Stimulated activated naive CD8-positive, alpha-beta T cell treated with anti-CD3 and anti-CD28 coated beads, Interleukin-15, amount 100 ng/mL, for 72 hours (primary cell): ENCODE results near the gene PDSS2.

Source experiments
- ATAC-seq: fragments of 150-1000 bp; cut with Tn5 transposase; 2 replicates; pipeline ENCODE4 v1.10.0; 2021; ENCODE audit warnings: mild to moderate bottlenecking, moderate library complexity
- DNase-seq, 2 donors: peaks; one replicate each; pipeline ENCODE4 v3.0.0; 2021 to 2022
- H3K27ac Mint-ChIP-seq, 2 donors: one replicate each; pipeline ENCODE4 v1.8.0; 2022; ENCODE audit warnings: mild to moderate bottlenecking in 2 of 2, mixed read lengths in 2 of 2, moderate library complexity in 2 of 2
- H3K27me3 Mint-ChIP-seq: one replicate; pipeline ENCODE4 v1.8.0; 2022; ENCODE audit warnings: mixed read lengths
- H3K4me1 Mint-ChIP-seq: one replicate; pipeline ENCODE4 v1.8.0; 2022; ENCODE audit warnings: mild to moderate bottlenecking, mixed read lengths
- H3K4me3 Mint-ChIP-seq, 2 donors: one replicate each; pipeline ENCODE4 v1.8.0; 2022; ENCODE audit warnings: mild to moderate bottlenecking in 2 of 2, mixed read lengths in 2 of 2, moderate library complexity in 1 of 2
- H3K9me3 Mint-ChIP-seq, 2 donors: one replicate each; pipeline ENCODE4 v1.8.0; 2022; ENCODE audit warnings: mixed read lengths in 2 of 2

The PDSS2 gene

DNA sequence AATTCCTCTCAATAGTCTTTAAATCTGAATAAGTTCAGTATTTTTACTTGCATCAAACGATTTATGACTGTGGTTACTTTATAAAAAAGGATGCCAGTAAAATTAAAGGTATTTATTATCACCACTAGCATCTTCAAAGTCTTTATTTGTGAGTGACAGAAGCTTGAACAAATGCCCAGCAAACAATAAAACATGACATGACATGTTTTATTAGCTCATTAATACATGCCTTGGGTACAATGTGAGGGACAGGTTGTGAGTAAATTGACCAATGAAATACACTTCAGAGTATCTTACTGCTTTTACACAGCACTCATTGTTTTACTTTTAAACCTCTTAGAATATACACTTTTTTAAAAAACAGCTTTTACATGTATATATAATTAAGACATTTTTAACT, 230.6 kb downstream of the PDSS2 start:
- DNase-seq (no peak), ATAC-seq (no peak)
- no peaks in the 10 kb centered on the region for H3K27me3 Mint-ChIP-seq
- no peak overlapping the region for H3K4me3 Mint-ChIP-seq
- no peaks in the 10 kb centered on the region for H3K4me1 Mint-ChIP-seq
- H3K9me3 Mint-ChIP-seq, result no peaks in the 10 kb centered on the region
- no peak overlapping the region for H3K27ac Mint-ChIP-seq

DNA sequence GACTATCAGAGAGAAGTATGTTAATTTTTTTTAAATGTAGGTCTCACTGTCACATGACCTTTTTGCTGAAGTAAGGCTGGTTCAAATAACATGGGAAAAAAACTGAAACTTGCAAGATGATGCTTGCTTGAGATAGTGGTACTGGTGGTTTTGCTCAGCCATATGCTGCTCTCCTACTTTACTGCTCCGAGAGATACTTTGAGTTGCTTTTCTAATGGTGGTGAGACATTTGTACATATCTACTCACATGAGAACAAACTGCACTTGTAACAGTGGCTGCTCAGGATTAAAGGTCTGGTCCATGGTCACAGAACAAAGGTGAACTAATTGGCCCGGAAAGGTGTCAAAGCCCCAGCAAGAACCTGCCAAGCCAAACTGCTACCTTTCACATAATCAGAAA, 237.8 kb downstream of the PDSS2 start:
- no peak overlapping the region for H3K4me3 Mint-ChIP-seq
- no peak for DNase-seq
- peak overlapping the region in 1 of 2 donors; percentile 69 for H3K27ac Mint-ChIP-seq
- H3K4me1 Mint-ChIP-seq, result no peaks in the 10 kb centered on the region
- no peak for ATAC-seq
- no peaks in the 10 kb centered on the region for H3K27me3 Mint-ChIP-seq
- no peaks in the 10 kb centered on the region for H3K9me3 Mint-ChIP-seq

GRCh38 chr6:107219851-107220250, 239.5 kb downstream of the PDSS2 start:
- Mint-ChIP-seq H3K27ac (no peak overlapping the region), H3K4me1 (no peaks in the 10 kb centered on the region)
- DNase-seq, result no peak

DNA sequence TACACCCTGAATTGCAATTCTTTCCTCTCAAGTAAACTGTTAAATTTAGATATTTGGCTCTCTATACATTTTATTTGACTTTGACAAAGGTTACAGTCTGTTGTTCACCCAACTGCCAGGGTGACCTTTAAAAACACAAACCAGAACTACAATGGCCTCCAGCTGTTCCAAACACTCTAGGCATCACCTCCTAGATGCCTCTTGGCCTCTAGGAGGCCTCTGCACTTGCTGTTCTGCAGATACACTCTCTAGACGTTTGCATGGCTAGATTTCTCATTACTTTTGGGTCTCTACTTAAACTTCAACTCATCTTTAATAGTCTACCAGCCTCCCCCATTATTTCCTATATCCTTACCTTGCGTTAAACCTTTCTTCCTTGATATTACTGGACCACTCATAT, 241.2 kb downstream of the PDSS2 start:
- Mint-ChIP-seq H3K27me3 (no peaks in the 10 kb centered on the region), H3K27ac (no peak overlapping the region), H3K4me1 (no peaks in the 10 kb centered on the region), H3K9me3 (no peaks in the 10 kb centered on the region), H3K4me3 (no peak overlapping the region)
- no peak for DNase-seq
- no peak for ATAC-seq

More at GRCh38 chr6:107219851-107220250, 239.5 kb downstream of the PDSS2 start:
- Mint-ChIP-seq H3K4me3 (no peak overlapping the region), H3K9me3 (no peaks in the 10 kb centered on the region), H3K27me3 (no peaks in the 10 kb centered on the region)
- ATAC-seq, result no peak

DNA sequence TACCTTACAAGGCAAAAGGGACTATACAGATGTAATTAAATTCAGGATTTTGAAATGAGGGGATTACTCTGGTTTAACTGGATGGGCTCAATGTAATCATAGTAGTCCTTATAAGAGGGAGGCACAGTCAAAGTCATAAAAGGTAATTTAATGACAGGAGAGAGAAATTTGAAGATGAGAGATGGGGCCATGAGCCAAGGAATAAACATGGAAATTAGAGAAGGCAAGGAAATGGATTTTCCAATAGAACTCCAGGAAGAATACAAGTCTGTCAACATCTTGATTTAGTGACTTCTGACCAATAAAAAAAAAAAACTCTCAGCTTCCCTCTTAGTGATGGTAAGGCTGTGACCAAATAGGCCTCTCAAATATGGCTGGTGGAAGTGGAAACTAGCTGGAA, 242.1 kb downstream of the PDSS2 start:
- Mint-ChIP-seq H3K4me1 (peaks cover under 1% of the 10 kb centered on the region), H3K4me3 (no peak overlapping the region), H3K27ac (peak overlapping the region in 1 of 2 donors; percentile 36), H3K9me3 (no peaks in the 10 kb centered on the region), H3K27me3 (no peaks in the 10 kb centered on the region)
- no peak for DNase-seq
- ATAC-seq, result no peak

GRCh38 chr6:107216197-107216933, 243.0 kb downstream of the PDSS2 start:
- Mint-ChIP-seq H3K9me3 (no peaks in the 10 kb centered on the region), H3K27me3 (no peaks in the 10 kb centered on the region), H3K27ac (no peak overlapping the region), H3K4me1 (peaks cover 5% of the 10 kb centered on the region), H3K4me3 (no peak overlapping the region)
- no peak for DNase-seq
- ATAC-seq, result no peak

DNA sequence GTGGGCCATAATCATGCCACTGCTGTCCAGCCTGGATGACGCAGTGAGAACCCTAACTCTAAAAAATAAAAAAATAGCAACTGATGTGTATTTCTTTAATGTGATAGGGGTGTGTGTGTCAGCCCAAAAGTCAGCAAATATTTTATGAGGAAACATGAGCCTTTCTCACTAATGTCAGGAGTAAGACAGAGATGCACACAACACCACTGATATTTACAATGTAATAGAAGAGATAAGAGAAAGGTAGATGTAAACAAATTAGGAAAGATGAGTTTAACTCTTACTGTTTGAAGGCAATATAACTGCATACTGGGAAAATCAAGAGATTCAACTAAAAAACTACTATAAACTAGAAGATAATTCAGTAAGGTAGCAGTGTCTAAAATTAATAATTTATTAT, 244.0 kb downstream of the PDSS2 start:
- peaks cover 5% of the 10 kb centered on the region for H3K4me1 Mint-ChIP-seq
- H3K4me3 Mint-ChIP-seq, result no peak overlapping the region
- no peaks in the 10 kb centered on the region for H3K27me3 Mint-ChIP-seq
- DNase-seq, result no peak
- no peak overlapping the region for H3K27ac Mint-ChIP-seq
- H3K9me3 Mint-ChIP-seq, result no peaks in the 10 kb centered on the region
- no peak for ATAC-seq

DNA sequence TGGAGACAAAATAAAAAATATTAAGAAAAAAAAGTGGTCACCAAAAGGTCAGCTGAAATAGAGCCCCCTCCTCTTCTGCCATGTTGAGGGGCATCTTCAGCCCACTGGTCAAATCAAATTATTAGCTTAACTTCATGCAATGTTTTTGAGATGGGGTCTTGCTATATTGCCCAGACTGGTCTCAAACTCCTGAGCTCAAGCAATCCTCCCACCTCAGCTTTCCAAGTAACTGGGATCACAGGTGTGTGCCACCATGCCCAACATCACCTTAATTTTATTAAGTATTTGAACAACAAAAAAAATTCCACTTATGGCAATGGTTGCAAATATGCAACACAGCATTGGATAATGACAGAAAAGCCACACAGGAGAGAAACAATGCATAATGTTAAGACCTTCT, 244.7 kb downstream of the PDSS2 start:
- Mint-ChIP-seq H3K4me1 (peaks cover 5% of the 10 kb centered on the region), H3K9me3 (no peaks in the 10 kb centered on the region), H3K27ac (no peak overlapping the region), H3K27me3 (no peaks in the 10 kb centered on the region), H3K4me3 (no peak overlapping the region)
- no peak for DNase-seq
- ATAC-seq, result no peak

GRCh38 chr6:107209406-107210305, 249.7 kb downstream of the PDSS2 start:
- Mint-ChIP-seq H3K27me3 (no peaks in the 10 kb centered on the region), H3K4me3 (no peak overlapping the region), H3K9me3 (peaks cover under 1 to 2% of the 10 kb centered on the region in 2 donors), H3K27ac (no peak overlapping the region), H3K4me1 (peaks cover 5% of the 10 kb centered on the region)
- DNase-seq (no peak), ATAC-seq (no peak)

GRCh38 chr6:107207251-107207873, 252.0 kb downstream of the PDSS2 start:
- Mint-ChIP-seq H3K9me3 (peaks cover 4 to 7% of the 10 kb centered on the region in 2 donors), H3K27me3 (no peaks in the 10 kb centered on the region), H3K4me3 (no peak overlapping the region), H3K27ac (peak overlapping the region in 1 of 2 donors; percentile 34), H3K4me1 (peaks cover 5% of the 10 kb centered on the region)
- DNase-seq (no peak), ATAC-seq (no peak)

DNA sequence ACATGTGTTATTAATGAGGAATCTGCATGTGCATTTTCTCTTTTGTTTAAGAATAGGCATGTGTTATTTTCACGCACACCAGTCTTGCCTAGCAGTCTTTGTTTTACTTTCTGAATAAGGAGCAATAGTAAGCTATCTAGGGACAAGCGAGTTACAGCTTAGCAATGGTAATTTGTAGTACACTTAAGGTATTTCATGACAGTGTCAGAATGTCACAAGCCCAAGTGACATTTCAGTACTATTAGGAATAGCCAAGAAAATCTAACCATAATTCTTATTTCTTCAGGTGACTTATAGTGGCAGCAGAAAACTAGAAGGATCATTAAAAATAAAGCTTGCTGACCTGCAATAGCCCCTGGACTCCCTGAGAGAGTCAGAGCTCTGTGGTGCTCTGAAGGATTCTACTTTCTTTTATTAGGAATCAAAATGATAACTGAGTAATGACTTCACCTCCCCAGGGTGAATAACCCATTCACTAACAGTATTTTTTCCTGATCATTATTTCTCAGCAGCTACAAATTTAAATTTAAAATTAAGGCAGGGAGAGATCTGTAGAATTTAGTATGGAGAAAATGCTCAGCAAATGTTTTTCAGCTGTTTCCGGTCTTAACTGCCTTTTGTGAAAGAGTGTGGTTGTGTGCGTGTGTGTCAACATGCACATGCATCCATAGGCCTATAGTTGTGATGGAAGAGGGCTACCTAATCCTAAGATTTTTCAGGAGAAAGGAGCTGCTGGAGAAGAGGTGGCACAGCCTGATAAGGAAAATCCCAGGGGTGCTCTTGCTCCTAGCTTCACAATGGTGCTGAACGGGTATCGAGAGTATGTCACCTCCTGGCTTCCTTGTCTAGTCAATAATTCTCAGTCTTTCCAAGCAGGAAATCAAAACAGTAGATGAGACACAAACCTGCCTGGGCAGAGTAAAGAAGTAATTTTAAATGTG, 254.0 kb downstream of the PDSS2 start:
- no peak overlapping the region for H3K4me3 Mint-ChIP-seq
- H3K4me1 Mint-ChIP-seq, result no peaks in the 10 kb centered on the region
- H3K27me3 Mint-ChIP-seq, result no peaks in the 10 kb centered on the region
- peaks cover 4 to 7% of the 10 kb centered on the region in 2 donors for H3K9me3 Mint-ChIP-seq
- H3K27ac Mint-ChIP-seq, result peak overlapping the region in 1 of 2 donors; percentile 34
- ATAC-seq (no peak), DNase-seq (no peak)

- no peak for ATAC-seq
- Mint-ChIP-seq H3K4me3 (no peak overlapping the region), H3K4me1 (no peaks in the 10 kb centered on the region), H3K9me3 (peaks cover 4 to 7% of the 10 kb centered on the region in 2 donors), H3K27me3 (no peaks in the 10 kb centered on the region), H3K27ac (no peak overlapping the region)
- DNase-seq, result no peak
Observed at GRCh38 chr6:107202876-107203468, 256.4 kb downstream of the PDSS2 start.

- DNase-seq, result no peak
- Mint-ChIP-seq H3K4me3 (no peak overlapping the region), H3K9me3 (no peaks in the 10 kb centered on the region), H3K27ac (no peak overlapping the region), H3K4me1 (no peaks in the 10 kb centered on the region), H3K27me3 (no peaks in the 10 kb centered on the region)
- ATAC-seq, result peak; percentile 43
Observed at GRCh38 chr6:107198631-107199416, 260.5 kb downstream of the PDSS2 start.

DNA sequence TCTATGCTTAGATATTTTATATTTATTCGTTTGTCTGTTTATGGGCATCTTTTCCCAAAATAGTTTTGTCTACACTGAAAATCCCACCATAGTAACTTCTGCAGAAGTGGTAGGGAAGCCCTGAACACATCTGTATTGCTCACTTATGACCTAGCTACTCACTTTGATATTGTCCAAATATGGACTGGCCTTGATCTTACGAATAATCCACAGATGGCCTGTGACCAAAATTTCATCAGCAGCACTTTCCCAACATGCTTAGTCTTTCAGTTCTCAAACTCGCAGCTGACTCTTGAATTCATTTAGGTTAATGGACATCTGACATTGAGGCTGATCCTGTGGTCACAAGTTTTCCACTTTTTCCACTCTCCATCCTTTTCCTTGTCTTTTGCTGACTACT, 263.2 kb downstream of the PDSS2 start:
- no peak for DNase-seq
- Mint-ChIP-seq H3K27me3 (no peaks in the 10 kb centered on the region), H3K27ac (no peak overlapping the region), H3K4me1 (no peaks in the 10 kb centered on the region), H3K4me3 (no peak overlapping the region), H3K9me3 (no peaks in the 10 kb centered on the region)
- ATAC-seq, result no peak
